NCI-H1436 treated with DMSO at 0.1 percent for 48 hours (cell line): ENCODE data around the gene GMPR2.
"Not testable (repeated sequence)": the region's sequence is repeated elsewhere in the genome, so short reads cannot be mapped to it uniquely, and the experiment has no call there.

Experiments used
- DNase-seq: peaks from one replicate; lab custom pipeline; 2025; lab: John Stamatoyannopoulos, UW

GMPR2 gene

GRCh38 chr14:24202538-24202937 is 30.2 kb upstream of the GMPR2 start:
- DNase-seq = not testable (repeated sequence)

- not testable (repeated sequence) for DNase-seq
These were observed 29.4 kb upstream of the GMPR2 start for GRCh38 chr14:24203249-24203886.

GRCh38 chr14:24204163-24205146 is 28.3 kb upstream of the GMPR2 start:
- no peak for DNase-seq

- no peak for DNase-seq
These were observed 26.2 kb upstream of the GMPR2 start for GRCh38 chr14:24206260-24207103.

GRCh38 chr14:24207104-24207551 is 25.6 kb upstream of the GMPR2 start:
- DNase-seq = no peak

- no peak for DNase-seq
These were observed 25.1 kb upstream of the GMPR2 start for GRCh38 chr14:24207625-24208024.

- DNase-seq = no peak
These were observed 21.4 kb upstream of the GMPR2 start for GRCh38 chr14:24211311-24211710.

GRCh38 chr14:24212924-24213865 is 19.5 kb upstream of the GMPR2 start, which contains the start of gene CHMP4A:
CHMP4A (minus strand) TSS chr14:24213488; CDS start chr14:24213439, 49 bp downstream.
- DNase-seq = peak; percentile 83

GRCh38 chr14:24213866-24214662 is 18.7 kb upstream of the GMPR2 start:
- DNase-seq = no peak

- peak; percentile 57 for DNase-seq
These were observed 17.0 kb upstream of the GMPR2 start, which contains the start of gene MDP1 for GRCh38 chr14:24215495-24216344. MDP1 (minus strand) TSS chr14:24216066; CDS start chr14:24215955, 111 bp downstream.

GRCh38 chr14:24216345-24216699 is 16.4 kb upstream of the GMPR2 start:
- DNase-seq = no peak

- DNase-seq = not testable (repeated sequence)
These were observed 15.9 kb upstream of the GMPR2 start for GRCh38 chr14:24216876-24217275.

- DNase-seq = no peak
These were observed 13.6 kb upstream of the GMPR2 start for GRCh38 chr14:24219080-24219479.

GRCh38 chr14:24219521-24219920 is 13.2 kb upstream of the GMPR2 start:
- no peak for DNase-seq

- DNase-seq = not testable (repeated sequence)
These were observed 9.7 kb upstream of the GMPR2 start for GRCh38 chr14:24222987-24223386.

GRCh38 chr14:24224618-24225071 is 8.1 kb upstream of the GMPR2 start:
- no peak for DNase-seq

- DNase-seq = no peak
These were observed 6.3 kb upstream of the GMPR2 start for GRCh38 chr14:24226473-24226872.

- DNase-seq = no peak
These were observed 3.8 kb upstream of the GMPR2 start for GRCh38 chr14:24228902-24229301.
